Inferior parietal cortex (tissue), 1 donor: ENCODE data around the gene EGFR.

Experiments used
- DNase-seq: peaks from one replicate; pipeline ENCODE4 v3.0.0-alpha.2; 2016; ENCODE audit errors: extremely low spot score

Gene EGFR

GRCh38 chr7:55018361-55019190 lies at the start of gene EGFR:
Gene EGFR, plus strand, starts transcription at chr7:55019017. Its CDS starts 261 bp downstream, at chr7:55019278.
- DNase-seq: no peak

- no peak for DNase-seq
Measured at GRCh38 chr7:54969208-54969967, 49.4 kb upstream of the EGFR start.

- no peak for DNase-seq
Measured at GRCh38 chr7:54972733-54973294, 46.0 kb upstream of the EGFR start.

GRCh38 chr7:54978364-54979116 lies 40.3 kb upstream of the EGFR start:
- no peak for DNase-seq

GRCh38 chr7:54980521-54980920 lies 38.3 kb upstream of the EGFR start:
- no peak for DNase-seq

- no peak for DNase-seq
Measured at GRCh38 chr7:54981913-54982312, 36.9 kb upstream of the EGFR start.

- DNase-seq: no peak
Measured at GRCh38 chr7:54985426-54986330, 33.1 kb upstream of the EGFR start.

GRCh38 chr7:54986716-54987115 lies 32.1 kb upstream of the EGFR start:
- no peak for DNase-seq

GRCh38 chr7:54987772-54988171 lies 31.0 kb upstream of the EGFR start:
- DNase-seq: no peak

GRCh38 chr7:54988516-54988915 lies 30.3 kb upstream of the EGFR start:
- DNase-seq: no peak

- DNase-seq: no peak
Measured at GRCh38 chr7:54989453-54990225, 29.2 kb upstream of the EGFR start.

GRCh38 chr7:54991341-54991740 lies 27.5 kb upstream of the EGFR start:
- no peak for DNase-seq

- DNase-seq: no peak
Measured at GRCh38 chr7:54992871-54993475, 25.8 kb upstream of the EGFR start.

- no peak for DNase-seq
Measured at GRCh38 chr7:54995166-54995565, 23.7 kb upstream of the EGFR start.

GRCh38 chr7:54995610-54996363 lies 23.0 kb upstream of the EGFR start:
- no peak for DNase-seq

- DNase-seq: no peak
Measured at GRCh38 chr7:54996391-54996790, 22.4 kb upstream of the EGFR start.

GRCh38 chr7:55004579-55004978 lies 14.2 kb upstream of the EGFR start:
- DNase-seq: no peak

- DNase-seq: no peak
Measured at GRCh38 chr7:55005241-55005851, 13.5 kb upstream of the EGFR start.

GRCh38 chr7:55006499-55006898 lies 12.3 kb upstream of the EGFR start:
- no peak for DNase-seq
